ENCODE data around the gene ENTREP3. TPM values are rescaled to one million over a fixed set of nuclear protein-coding genes. Genes with fewer than 3 reads are reported as not detected.

Gene ENTREP3
- total and polyA plus RNA-seq, 8 donors, result 2.8 to 77.9 (median 15.7) TPM

DNA sequence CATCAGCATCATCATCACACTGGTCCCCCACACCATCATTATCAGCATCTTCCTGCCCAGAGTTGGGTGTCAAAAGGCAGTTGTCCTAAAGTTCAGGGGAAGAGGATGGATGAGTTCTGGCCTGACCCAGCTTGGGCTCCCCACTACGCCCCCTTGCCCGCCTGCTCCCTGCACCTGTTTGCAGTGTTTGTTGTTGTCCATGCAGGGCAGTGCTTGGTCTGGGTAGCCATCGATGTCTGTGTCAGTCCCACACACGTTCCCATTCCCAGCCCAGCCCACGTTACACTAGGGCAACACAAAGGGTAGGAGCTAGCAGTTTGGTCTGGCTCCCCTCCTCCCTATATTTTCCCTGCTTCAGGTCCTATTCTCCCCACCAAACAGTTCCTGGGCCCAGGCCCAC lies 54.4 kb downstream of the ENTREP3 start:
- intact Hi-C loops (cut with DNase I; ENCODE audit: low total_unique reads), result no loop called here
- H3K4me1 ChIP-seq, result peaks cover 0 to 15% (median 2%) of the 10 kb centered on the region in 4 donors
- H3K27me3 ChIP-seq, result no peaks in the 10 kb centered on the region
- no peak for TF ChIP-seq POLR2AphosphoS5 (IDR thresholded peaks at IDR 0.05)
- TF ChIP-seq POLR2A (IDR thresholded peaks at IDR 0.05), result no peak
- TF ChIP-seq, protein P1, sequence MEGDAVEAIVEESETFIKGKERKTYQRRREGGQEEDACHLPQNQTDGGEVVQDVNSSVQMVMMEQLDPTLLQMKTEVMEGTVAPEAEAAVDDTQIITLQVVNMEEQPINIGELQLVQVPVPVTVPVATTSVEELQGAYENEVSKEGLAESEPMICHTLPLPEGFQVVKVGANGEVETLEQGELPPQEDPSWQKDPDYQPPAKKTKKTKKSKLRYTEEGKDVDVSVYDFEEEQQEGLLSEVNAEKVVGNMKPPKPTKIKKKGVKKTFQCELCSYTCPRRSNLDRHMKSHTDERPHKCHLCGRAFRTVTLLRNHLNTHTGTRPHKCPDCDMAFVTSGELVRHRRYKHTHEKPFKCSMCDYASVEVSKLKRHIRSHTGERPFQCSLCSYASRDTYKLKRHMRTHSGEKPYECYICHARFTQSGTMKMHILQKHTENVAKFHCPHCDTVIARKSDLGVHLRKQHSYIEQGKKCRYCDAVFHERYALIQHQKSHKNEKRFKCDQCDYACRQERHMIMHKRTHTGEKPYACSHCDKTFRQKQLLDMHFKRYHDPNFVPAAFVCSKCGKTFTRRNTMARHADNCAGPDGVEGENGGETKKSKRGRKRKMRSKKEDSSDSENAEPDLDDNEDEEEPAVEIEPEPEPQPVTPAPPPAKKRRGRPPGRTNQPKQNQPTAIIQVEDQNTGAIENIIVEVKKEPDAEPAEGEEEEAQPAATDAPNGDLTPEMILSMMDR (IDR thresholded peaks at IDR 0.05), result no peak
- no peak for TF ChIP-seq EP300 (IDR thresholded peaks at IDR 0.05)
- no peak for DNase-seq
- H3K4me3 ChIP-seq, result no peak overlapping the region
- no peak overlapping the region for H3K27ac ChIP-seq
- H3K9me3 ChIP-seq, result no peaks in the 10 kb centered on the region
- H3K36me3 ChIP-seq, result peaks cover 3 to 50% (median 40%) of the 10 kb centered on the region in 4 donors
- 84 to 92% (median 90%) methylated on average over 5 of the region's 5 CpGs for WGBS, 5 donors

DNA sequence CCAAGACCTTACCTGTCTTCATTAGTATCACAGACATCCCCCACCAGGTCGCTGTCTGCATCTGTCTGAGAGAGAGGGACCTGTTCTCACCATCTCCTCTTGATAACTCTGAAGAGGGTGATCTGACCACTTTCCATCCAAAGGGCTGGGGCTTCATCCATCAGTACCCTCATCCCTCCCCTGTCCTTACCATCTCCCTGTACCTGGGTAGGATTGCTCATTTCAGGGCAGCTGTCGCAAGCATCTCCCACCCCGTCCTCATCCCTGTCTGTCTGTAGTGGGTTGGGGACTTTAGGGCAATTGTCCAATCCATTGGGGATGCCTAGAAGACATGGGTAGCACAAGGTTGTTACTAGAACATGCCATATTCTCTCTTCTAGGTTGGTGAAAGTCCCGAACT lies 55.5 kb downstream of the ENTREP3 start:
- no peak for DNase-seq
- 85 to 92% (median 88%) methylated on average over 4 of the region's 4 CpGs for WGBS, 5 donors
- Histone ChIP-seq H3K27me3 (no peaks in the 10 kb centered on the region), H3K27ac (no peak overlapping the region), H3K4me1 (peaks cover 11 to 24% (median 13%) of the 10 kb centered on the region in 4 donors), H3K9me3 (no peaks in the 10 kb centered on the region), H3K36me3 (peaks cover 3 to 50% (median 40%) of the 10 kb centered on the region in 4 donors), H3K4me3 (no peak overlapping the region)
- TF ChIP-seq POLR2AphosphoS5 (IDR thresholded peaks at IDR 0.05), result no peak
- TF ChIP-seq, protein P1 (IDR thresholded peaks at IDR 0.05), result no peak
- TF ChIP-seq EP300 (IDR thresholded peaks at IDR 0.05), result no peak
- no peak for TF ChIP-seq POLR2A (IDR thresholded peaks at IDR 0.05)
- intact Hi-C loops (cut with DNase I; ENCODE audit: low total_unique reads), result no loop called here

DNA sequence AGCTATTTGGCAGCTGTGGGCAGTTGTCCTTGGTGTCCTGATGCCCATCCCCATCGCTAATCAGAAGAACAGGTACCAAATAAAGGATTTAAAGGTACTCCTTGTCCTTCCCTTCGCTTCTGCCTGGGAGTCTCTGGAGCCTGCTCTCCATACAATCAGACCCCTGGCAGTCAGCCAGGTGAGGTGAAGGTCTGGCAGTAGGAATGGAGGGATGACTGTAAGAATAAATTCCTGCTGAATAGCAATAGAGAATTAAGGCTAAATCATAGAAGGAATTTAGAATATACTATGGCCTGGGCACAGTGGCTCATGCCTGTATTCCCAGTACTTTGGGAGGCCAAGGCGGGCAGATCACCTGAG lies 56.8 kb downstream of the ENTREP3 start:
- intact Hi-C loops (cut with DNase I; ENCODE audit: low total_unique reads), result no loop called here

DNA sequence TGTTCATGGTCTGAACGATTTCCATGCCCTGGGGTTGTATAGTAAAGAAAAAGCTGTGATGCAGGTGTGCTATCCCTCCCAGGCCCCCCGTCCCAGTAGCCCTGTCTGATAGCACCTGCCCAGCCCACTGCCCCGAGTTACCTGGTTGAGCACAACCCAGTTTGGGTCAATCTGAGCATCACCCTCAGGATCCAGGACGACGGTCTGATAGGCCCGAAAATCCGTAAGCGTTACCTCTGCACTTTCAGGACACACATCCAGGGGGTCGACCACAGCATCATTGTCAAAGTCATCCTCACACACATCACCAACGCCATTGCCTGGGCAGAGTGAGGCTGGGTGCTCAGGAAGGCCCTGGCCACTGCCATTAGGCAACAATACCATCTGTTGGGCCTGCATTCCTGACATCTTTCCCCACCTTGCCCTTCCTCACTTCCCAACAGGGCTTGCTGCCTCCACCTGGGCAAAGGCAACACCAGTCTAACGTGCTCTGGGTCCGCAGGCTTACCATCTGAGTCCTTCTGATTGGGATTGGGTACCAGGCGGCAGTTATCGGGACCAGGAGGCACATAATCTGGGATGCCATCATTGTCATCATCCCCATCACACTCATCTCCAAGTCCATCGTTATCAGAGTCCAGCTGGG lies 57.3 kb downstream of the ENTREP3 start:
- intact Hi-C loops (cut with DNase I; ENCODE audit: low total_unique reads), result no loop called here
- WGBS, 5 donors, result 91 to 94% (median 93%) methylated on average over 14 to 15 of the region's 15 CpGs
- no peak for TF ChIP-seq POLR2A (IDR thresholded peaks at IDR 0.05)
- TF ChIP-seq, protein P1 (IDR thresholded peaks at IDR 0.05), result no peak
- TF ChIP-seq EP300 (IDR thresholded peaks at IDR 0.05), result no peak
- TF ChIP-seq POLR2AphosphoS5 (IDR thresholded peaks at IDR 0.05), result no peak
- Histone ChIP-seq H3K9me3 (no peaks in the 10 kb centered on the region), H3K36me3 (peaks cover 3 to 50% (median 40%) of the 10 kb centered on the region in 4 donors), H3K27me3 (no peaks in the 10 kb centered on the region), H3K27ac (no peak overlapping the region), H3K4me3 (no peak overlapping the region), H3K4me1 (peaks cover 23 to 42% (median 28%) of the 10 kb centered on the region in 4 donors)
- DNase-seq, result no peak

More for the DNA sequence above, 56.8 kb downstream of the ENTREP3 start:
- peaks cover 3 to 50% (median 40%) of the 10 kb centered on the region in 4 donors for H3K36me3 ChIP-seq
- peaks cover 22 to 37% (median 25%) of the 10 kb centered on the region in 4 donors for H3K4me1 ChIP-seq
- DNase-seq, result peak in 1 of 2 donors; percentile 25
- no peaks in the 10 kb centered on the region for H3K9me3 ChIP-seq
- 92 to 97% (median 95%) methylated on average over 3 of the region's 3 CpGs for WGBS, 5 donors
- H3K27me3 ChIP-seq, result no peaks in the 10 kb centered on the region
- no peak overlapping the region for H3K27ac ChIP-seq
- H3K4me3 ChIP-seq, result no peak overlapping the region
- TF ChIP-seq, protein P1 (IDR thresholded peaks at IDR 0.05), result no peak
- TF ChIP-seq POLR2A (IDR thresholded peaks at IDR 0.05) (no peak), POLR2AphosphoS5 (IDR thresholded peaks at IDR 0.05) (no peak), EP300 (IDR thresholded peaks at IDR 0.05) (no peak)

Other genes starting within 250 kb of the ENTREP3 start
- gene DCST2, start 221.7 kb downstream of the ENTREP3 start, total RNA-seq, result 100 to 1,000 TPM in 1 of 5 donors, not detected in 4; 158 TPM
- gene DCST2, start 221.7 kb downstream of the ENTREP3 start, polyA plus RNA-seq, result 1 to 10 TPM; 1.6 to 6.6 (median 6.1) TPM
- under 1 TPM in 2 of 5 donors, not detected in 3; 0.18 to 0.89 TPM for gene DCST1, start 221.7 kb downstream of the ENTREP3 start, total RNA-seq
- gene DCST1, start 221.7 kb downstream of the ENTREP3 start, polyA plus RNA-seq, result under 1 TPM in 1 of 3 donors, not detected in 2; 0.13 TPM
- gene ADAM15, start 204.2 kb downstream of the ENTREP3 start, total RNA-seq, result 100 to 1,000 TPM in 4 of 5 donors, 10 to 100 TPM in 1; 56.2 to 335 (median 126) TPM
- gene ADAM15, start 204.2 kb downstream of the ENTREP3 start, polyA plus RNA-seq, result 100 to 1,000 TPM; 149 to 267 (median 159) TPM
- gene EFNA4, start 191.7 kb downstream of the ENTREP3 start, total RNA-seq, result 1 to 10 TPM in 3 of 5 donors, not detected in 2; 3.5 to 9.9 (median 5.8) TPM
- gene EFNA4, start 191.7 kb downstream of the ENTREP3 start, polyA plus RNA-seq, result 10 to 100 TPM in 1 of 3 donors, 1 to 10 TPM in 2; 4.3 to 13.2 (median 6.7) TPM
- not detected for gene EFNA3, start 176.6 kb downstream of the ENTREP3 start, total RNA-seq
- gene EFNA3, start 176.6 kb downstream of the ENTREP3 start, polyA plus RNA-seq, result 1 to 10 TPM in 2 of 3 donors, under 1 TPM in 1; 0.76 to 4.9 (median 1.5) TPM
- gene EFNA1, start 127.6 kb downstream of the ENTREP3 start, total RNA-seq, result 10 to 100 TPM; 12.2 to 75.3 (median 36.0) TPM
- gene EFNA1, start 127.6 kb downstream of the ENTREP3 start, polyA plus RNA-seq, result 10 to 100 TPM; 31.3 to 65.8 (median 47.7) TPM
- 100 to 1,000 TPM in 1 of 5 donors, 10 to 100 TPM in 3, 1 to 10 TPM in 1; 4.5 to 114 (median 22.5) TPM for gene SLC50A1, start 119.6 kb downstream of the ENTREP3 start, total RNA-seq
- gene SLC50A1, start 119.6 kb downstream of the ENTREP3 start, polyA plus RNA-seq, result 10 to 100 TPM; 39.7 to 48.3 (median 40.2) TPM
- 10 to 100 TPM in 4 of 5 donors, not detected in 1; 13.3 to 51.3 (median 38.3) TPM for gene DPM3, start 115.0 kb downstream of the ENTREP3 start, total RNA-seq
- 100 to 1,000 TPM; 192 to 301 (median 220) TPM for gene DPM3, start 115.0 kb downstream of the ENTREP3 start, polyA plus RNA-seq
- 100 to 1,000 TPM in 3 of 5 donors, 10 to 100 TPM in 2; 60.8 to 238 (median 133) TPM for gene KRTCAP2, start 82.2 kb downstream of the ENTREP3 start, total RNA-seq
- gene KRTCAP2, start 82.2 kb downstream of the ENTREP3 start, polyA plus RNA-seq, result 100 to 1,000 TPM; 183 to 399 (median 242) TPM
- gene TRIM46, start 81.6 kb downstream of the ENTREP3 start, total RNA-seq, result 10 to 100 TPM in 1 of 5 donors, 1 to 10 TPM in 1, under 1 TPM in 1, not detected in 2; 0.73 to 16.9 (median 5.4) TPM
- under 1 TPM; 0.58 to 0.68 (median 0.61) TPM for gene TRIM46, start 81.6 kb downstream of the ENTREP3 start, polyA plus RNA-seq
- 10 to 100 TPM; 11.0 to 65.9 (median 25.4) TPM for gene THBS3, start 47.6 kb downstream of the ENTREP3 start, total RNA-seq
- gene THBS3, start 47.6 kb downstream of the ENTREP3 start, polyA plus RNA-seq, result 10 to 100 TPM; 11.0 to 27.9 (median 17.8) TPM
- gene MTX1, start 46.8 kb downstream of the ENTREP3 start, total RNA-seq, result 10 to 100 TPM in 4 of 5 donors, 1 to 10 TPM in 1; 1.2 to 54.9 (median 25.2) TPM
- gene MTX1, start 46.8 kb downstream of the ENTREP3 start, polyA plus RNA-seq, result 10 to 100 TPM; 48.3 to 71.1 (median 58.2) TPM
- gene SCAMP3, start 6.9 kb upstream of the ENTREP3 start, total RNA-seq, result 10 to 100 TPM in 4 of 5 donors, 1 to 10 TPM in 1; 7.0 to 32.6 (median 24.1) TPM
- 10 to 100 TPM; 25.8 to 48.4 (median 45.4) TPM for gene SCAMP3, start 6.9 kb upstream of the ENTREP3 start, polyA plus RNA-seq
- gene CLK2, start 18.0 kb upstream of the ENTREP3 start, total RNA-seq, result 10 to 100 TPM; 29.7 to 77.6 (median 53.6) TPM
- gene CLK2, start 18.0 kb upstream of the ENTREP3 start, polyA plus RNA-seq, result 10 to 100 TPM; 16.0 to 46.4 (median 17.0) TPM
- gene HCN3, start 22.0 kb upstream of the ENTREP3 start, total RNA-seq, result 10 to 100 TPM in 1 of 5 donors, 1 to 10 TPM in 4; 1.1 to 13.6 (median 2.7) TPM
- 1 to 10 TPM in 2 of 3 donors, under 1 TPM in 1; 0.46 to 3.1 (median 1.1) TPM for gene HCN3, start 22.0 kb upstream of the ENTREP3 start, polyA plus RNA-seq
- 1 to 10 TPM in 1 of 5 donors, not detected in 4; 4.6 TPM for gene PKLR, start 46.0 kb upstream of the ENTREP3 start, total RNA-seq
- gene PKLR, start 46.0 kb upstream of the ENTREP3 start, polyA plus RNA-seq, result not detected
- 100 to 1,000 TPM in 1 of 5 donors, 10 to 100 TPM in 4; 27.7 to 223 (median 72.4) TPM for gene FDPS, start 53.4 kb upstream of the ENTREP3 start, total RNA-seq
- gene FDPS, start 53.4 kb upstream of the ENTREP3 start, polyA plus RNA-seq, result 100 to 1,000 TPM; 149 to 229 (median 199) TPM
- 100 to 1,000 TPM in 1 of 5 donors, 10 to 100 TPM in 3, 1 to 10 TPM in 1; 9.5 to 164 (median 31.3) TPM for gene RUSC1, start 65.4 kb upstream of the ENTREP3 start, total RNA-seq
- gene RUSC1, start 65.4 kb upstream of the ENTREP3 start, polyA plus RNA-seq, result 10 to 100 TPM; 25.6 to 32.7 (median 31.4) TPM

All from stomach (tissue), 9 donors.